ENCODE results near the gene U2AF2.

The U2AF2 gene

GRCh38 chr19:55660991-55661390, 6.2 kb downstream of the U2AF2 start:
- no peaks in the 10 kb centered on the region for H3K4me1 ChIP-seq
- no peaks in the 10 kb centered on the region for H3K9me3 ChIP-seq
- H3K27me3 ChIP-seq: no peaks in the 10 kb centered on the region
- no peak overlapping the region for H3K4me3 ChIP-seq (ENCODE audit: low read depth, low read length)
- DNase-seq: peak; percentile 11
- TF ChIP-seq CTCF (IDR thresholded peaks at IDR 0.05; ENCODE audit: low read depth, low read length): no peak
- H3K36me3 ChIP-seq: peaks cover 89% of the 10 kb centered on the region

- DNase-seq: no peak
- Histone ChIP-seq H3K27me3 (no peaks in the 10 kb centered on the region), H3K9me3 (no peaks in the 10 kb centered on the region), H3K4me1 (no peaks in the 10 kb centered on the region), H3K36me3 (peaks cover 89% of the 10 kb centered on the region), H3K4me3 (ENCODE audit: low read depth, low read length) (no peak overlapping the region)
- TF ChIP-seq CTCF (IDR thresholded peaks at IDR 0.05; ENCODE audit: low read depth, low read length): no peak
Observed at GRCh38 chr19:55661826-55662225, 7.0 kb downstream of the U2AF2 start.

GRCh38 chr19:55663846-55664536, 9.2 kb downstream of the U2AF2 start:
- no peak for DNase-seq
- H3K9me3 ChIP-seq: no peaks in the 10 kb centered on the region
- H3K27me3 ChIP-seq: no peaks in the 10 kb centered on the region
- peaks cover 93% of the 10 kb centered on the region for H3K36me3 ChIP-seq
- TF ChIP-seq CTCF (IDR thresholded peaks at IDR 0.05; ENCODE audit: low read depth, low read length): no peak
- no peaks in the 10 kb centered on the region for H3K4me1 ChIP-seq
- no peak overlapping the region for H3K4me3 ChIP-seq (ENCODE audit: low read depth, low read length)

GRCh38 chr19:55666343-55667005, 11.6 kb downstream of the U2AF2 start:
- no peaks in the 10 kb centered on the region; the same call in 1 of the 2 replicates for H3K4me1 ChIP-seq
- H3K36me3 ChIP-seq: peaks cover 88% of the 10 kb centered on the region

GRCh38 chr19:55667006-55667381, 12.2 kb downstream of the U2AF2 start:
- Histone ChIP-seq H3K4me3 (ENCODE audit: low read depth, low read length) (no peak overlapping the region), H3K4me1 (no peaks in the 10 kb centered on the region; the same call in 1 of the 2 replicates), H3K27me3 (no peaks in the 10 kb centered on the region), H3K36me3 (peaks cover 84% of the 10 kb centered on the region), H3K9me3 (no peaks in the 10 kb centered on the region)
- DNase-seq: no peak
- TF ChIP-seq CTCF (IDR thresholded peaks at IDR 0.05; ENCODE audit: low read depth, low read length): no peak

More at GRCh38 chr19:55666343-55667005, 11.6 kb downstream of the U2AF2 start:
- DNase-seq: no peak
- TF ChIP-seq CTCF (IDR thresholded peaks at IDR 0.05; ENCODE audit: low read depth, low read length): no peak
- H3K4me3 ChIP-seq (ENCODE audit: low read depth, low read length): no peak overlapping the region
- no peaks in the 10 kb centered on the region for H3K27me3 ChIP-seq
- H3K9me3 ChIP-seq: no peaks in the 10 kb centered on the region

- Histone ChIP-seq H3K27me3 (no peaks in the 10 kb centered on the region), H3K4me1 (no peaks in the 10 kb centered on the region; the same call in 1 of the 2 replicates), H3K4me3 (ENCODE audit: low read depth, low read length) (no peak overlapping the region), H3K9me3 (no peaks in the 10 kb centered on the region), H3K36me3 (peaks cover 85% of the 10 kb centered on the region)
- no peak for DNase-seq
- no peak for TF ChIP-seq CTCF (IDR thresholded peaks at IDR 0.05; ENCODE audit: low read depth, low read length)
Observed at GRCh38 chr19:55667511-55667910, 12.7 kb downstream of the U2AF2 start.
